IMR-90 (cell line): Measurements from ENCODE around the gene CWC22.

Experiments used
- CTCF ChIP-seq: conservative IDR thresholded peaks from 2 replicates; pipeline ENCODE4 v1.5.1; 2012; ENCODE audit warnings: mild to moderate bottlenecking, low read depth, low read length, improper control_type of control experiment
- USF2 ChIP-seq: fragments of 150-350 bp; IDR thresholded peaks from 2 replicates; pipeline ENCODE4 v1.6.1; 2017; ENCODE audit warnings: mild to moderate bottlenecking, antibody characterized with exemption, low read length, low read depth

GRCh38 chr2:179981085-179981484, 26.0 kb downstream of the CWC22 start:
- TF ChIP-seq USF2 (no peak), CTCF (no peak)
